HUDEP-2 (cell line): ENCODE measurements around the gene CACNA2D2.
A peak's percentile ranks its signal among the peaks of the same experiment; 100 is the strongest.

Experiments
- DNase-seq, 76 experiments: peaks; one replicate each; lab custom pipeline; 2025; ENCODE audit not compliant: unreplicated experiment in 76 of 76; lab: John Stamatoyannopoulos, UW

The CACNA2D2 gene

DNA sequence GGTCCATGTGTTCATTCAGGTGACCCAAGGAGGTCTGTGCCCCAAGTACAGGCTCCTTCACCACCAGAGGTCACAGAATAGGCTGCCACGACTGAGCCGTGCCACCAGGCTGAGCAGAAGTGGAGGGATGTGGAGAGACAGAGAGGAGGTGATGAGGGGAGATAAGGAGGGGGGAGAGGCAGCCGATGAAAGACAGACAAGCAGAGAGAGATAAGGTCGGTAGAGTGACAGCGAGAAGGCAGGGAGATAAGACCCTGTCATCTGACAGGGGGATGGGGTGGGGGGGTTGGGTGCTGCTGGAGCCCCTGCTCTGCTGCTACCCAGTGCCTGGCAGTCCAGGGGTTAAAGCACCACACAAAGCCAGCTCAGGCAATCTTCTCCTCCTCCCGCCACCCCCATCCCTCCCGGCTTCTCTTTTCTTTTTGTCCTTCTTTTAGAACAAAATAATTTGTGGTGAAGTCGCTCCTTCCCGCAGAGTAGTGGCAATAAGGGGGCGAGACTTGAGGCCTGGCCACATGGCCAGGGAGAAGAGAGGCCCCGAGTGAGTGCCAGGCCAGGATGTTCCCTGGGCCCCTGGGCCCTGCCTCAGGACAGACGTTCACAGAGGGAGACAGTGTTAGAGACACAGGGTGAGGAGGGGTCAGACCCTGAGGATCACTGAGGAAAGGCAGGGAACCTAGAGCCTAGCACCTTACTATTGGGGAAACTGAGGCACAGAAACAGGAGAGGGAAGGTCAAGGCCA is 67.9 kb downstream of the CACNA2D2 start:
- peak in 17 of 76 experiments; percentile 7 to 41 (median 15) for DNase-seq

DNA sequence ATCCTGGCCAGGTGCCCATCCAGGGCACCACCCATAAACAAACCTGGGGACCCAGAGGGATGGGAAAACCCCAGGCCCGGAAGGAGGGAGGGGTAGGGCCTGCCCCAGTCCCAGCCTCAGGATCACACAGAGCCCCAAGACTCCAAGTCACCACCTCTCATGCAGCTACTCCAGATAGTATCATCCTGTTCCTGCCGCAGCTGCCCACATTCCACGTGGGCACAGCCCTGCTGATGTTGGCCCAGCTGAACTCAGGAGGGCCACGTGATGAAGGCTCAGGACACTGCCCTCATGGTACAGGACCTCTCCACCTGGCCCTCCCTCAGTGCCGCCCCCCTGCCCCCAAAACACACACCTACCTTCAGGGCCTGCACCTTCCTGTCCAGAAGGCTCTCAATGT is 69.5 kb downstream of the CACNA2D2 start:
- no peak for DNase-seq

DNA sequence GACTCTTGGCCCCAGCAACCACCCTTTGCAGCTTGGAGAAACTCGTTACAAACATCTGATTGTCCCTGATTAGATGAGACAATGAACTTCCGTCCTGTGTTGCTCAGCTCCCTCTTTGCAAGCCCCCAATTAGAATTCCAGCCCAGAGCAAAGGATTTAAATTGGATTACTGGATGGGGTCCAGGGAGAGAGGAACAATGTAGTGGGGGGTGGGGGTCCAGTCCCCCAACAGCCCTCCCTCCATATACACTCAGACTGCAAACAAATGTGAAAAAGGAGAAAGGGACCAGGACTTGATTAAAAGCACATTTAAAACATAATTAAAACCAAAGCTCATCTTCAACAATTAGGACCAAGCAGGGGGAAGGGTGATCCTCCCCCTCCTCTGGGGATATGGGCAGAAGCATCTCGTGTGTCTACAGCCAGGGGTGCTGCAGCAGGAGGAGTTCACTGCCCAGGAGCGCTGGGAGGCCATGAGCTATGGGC is 72.4 kb downstream of the CACNA2D2 start:
- peak in 12 of 76 experiments; percentile 3 to 26 (median 10) for DNase-seq

DNA sequence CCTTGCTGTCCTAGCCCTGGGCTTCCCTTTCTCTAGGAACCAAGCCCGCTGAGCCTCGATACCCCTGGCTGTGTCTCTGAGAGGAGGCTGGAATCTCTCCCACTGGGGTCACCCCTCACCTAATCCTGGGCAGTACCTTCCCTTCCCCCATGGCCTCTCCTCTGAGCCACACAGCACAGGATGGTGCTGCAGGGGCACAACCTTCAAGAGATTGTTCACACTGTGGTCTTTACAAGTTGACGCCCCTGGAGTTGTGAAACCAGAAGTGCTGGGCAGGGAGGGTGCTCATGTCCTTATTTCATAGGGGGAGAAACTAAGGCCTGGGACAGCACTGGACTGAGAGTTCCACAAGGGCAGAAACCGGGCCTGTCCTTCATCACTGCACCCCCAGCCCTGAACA is 73.2 kb downstream of the CACNA2D2 start:
- DNase-seq: no peak

DNA sequence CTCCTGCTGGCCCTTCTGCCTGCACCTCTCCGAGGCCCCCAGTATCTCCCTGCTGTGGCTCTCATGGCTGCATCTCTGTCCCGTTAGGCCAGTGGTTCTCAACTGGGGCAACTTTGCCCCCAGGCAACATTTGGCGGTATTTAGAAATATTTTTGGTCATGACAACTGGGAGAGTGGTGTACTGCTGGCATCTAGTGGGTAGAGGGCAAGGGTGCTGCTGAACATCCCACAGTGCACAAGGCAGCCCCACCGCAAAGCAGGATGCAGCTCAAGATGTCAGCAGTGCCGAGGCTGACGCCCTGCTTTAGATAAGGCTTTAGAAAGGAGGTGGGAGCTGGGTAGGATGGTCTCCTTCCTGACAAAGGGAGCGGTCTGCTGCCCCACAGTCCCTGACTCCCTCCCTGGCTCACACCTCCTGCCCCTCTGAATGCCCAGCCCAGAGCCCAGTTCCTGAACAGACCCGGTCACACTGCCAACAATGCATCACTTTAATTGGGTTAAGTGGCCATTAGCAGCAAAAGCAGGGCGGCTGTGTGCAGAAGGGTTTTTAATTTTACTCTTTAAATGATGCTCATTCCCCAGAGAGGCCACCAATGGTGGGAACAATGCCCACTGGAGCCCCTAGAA is 75.3 kb downstream of the CACNA2D2 start:
- peak in 13 of 76 experiments; percentile 4 to 28 (median 12) for DNase-seq

DNA sequence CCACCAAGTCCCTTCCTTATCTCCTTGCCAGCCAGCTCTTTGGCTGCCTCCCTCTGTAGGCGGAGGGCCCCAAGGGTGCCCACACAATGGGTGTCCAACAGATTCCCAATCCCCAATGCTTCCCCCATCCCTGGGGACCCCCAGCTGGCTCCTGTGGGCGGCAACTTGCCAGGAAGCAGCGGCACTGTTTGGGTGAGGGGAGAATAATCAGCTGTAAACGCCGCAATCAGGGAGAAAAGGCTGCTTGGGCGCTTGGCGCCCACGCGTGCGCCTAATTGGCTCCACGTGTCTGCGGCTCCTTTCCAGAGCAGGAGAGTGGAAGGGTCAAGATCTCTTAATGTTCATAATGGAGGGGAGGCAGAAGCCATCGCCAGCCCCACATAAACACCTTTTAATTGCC is 76.2 kb downstream of the CACNA2D2 start:
- DNase-seq: no peak

DNA sequence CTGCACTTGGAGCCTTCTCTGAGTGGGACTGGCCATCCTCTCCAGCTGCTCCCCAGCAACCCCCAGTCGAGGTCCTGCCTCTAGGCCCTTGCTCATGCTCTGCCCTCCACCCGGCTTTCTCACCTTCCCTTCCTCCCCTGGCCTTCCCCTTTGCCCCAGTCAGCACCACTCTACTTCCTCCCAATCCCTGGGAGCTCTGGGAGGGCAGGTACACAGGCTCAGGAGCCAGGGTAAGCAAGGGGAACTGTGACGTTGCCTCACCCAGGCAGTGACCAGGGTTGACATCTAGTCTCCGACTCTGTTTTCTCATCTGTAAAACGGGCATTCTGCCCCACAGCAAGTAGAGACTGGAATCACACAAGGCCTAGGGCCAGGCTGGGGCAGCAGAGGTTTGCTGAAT is 77.5 kb downstream of the CACNA2D2 start:
- DNase-seq: no peak

DNA sequence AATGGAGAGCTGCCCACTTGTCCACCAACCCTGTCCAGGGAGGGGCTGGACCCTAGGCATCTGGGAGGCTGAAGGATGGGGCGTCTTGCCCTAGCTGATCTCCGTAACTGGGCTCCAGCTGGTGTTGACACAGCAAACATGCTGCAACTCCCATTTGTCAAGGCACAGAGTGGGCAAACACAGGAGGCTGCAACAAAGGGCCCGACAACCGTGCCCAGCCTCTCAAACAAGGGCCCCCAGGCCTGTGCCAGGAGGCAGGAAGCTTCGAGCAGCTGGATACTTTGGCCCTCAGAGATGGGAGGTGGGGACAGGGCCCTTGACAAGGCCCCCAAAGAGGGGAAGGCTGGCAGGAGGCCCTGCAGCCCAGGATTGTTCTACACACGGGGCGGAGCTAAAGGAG is 79.9 kb downstream of the CACNA2D2 start:
- no peak for DNase-seq

DNA sequence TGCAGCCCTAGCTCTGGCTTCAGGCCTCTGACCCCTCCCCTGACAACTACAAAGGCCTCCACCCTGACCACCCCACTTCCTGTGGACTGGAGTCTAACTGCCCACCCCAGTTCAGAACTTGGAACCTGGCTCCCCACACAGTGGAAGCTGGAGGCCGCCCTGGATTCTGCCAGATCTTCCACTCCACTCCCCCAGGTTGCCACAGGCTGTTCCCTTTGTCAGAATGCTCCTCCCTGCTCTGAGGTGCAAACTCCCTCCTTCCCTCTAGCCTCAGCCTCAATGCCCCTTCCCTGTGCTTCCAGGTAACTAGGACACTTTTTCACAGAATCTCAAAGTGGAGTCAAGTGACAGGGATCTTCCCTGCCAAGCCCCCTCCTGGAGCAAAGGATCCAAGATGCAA is 81.3 kb downstream of the CACNA2D2 start:
- DNase-seq: no peak

DNA sequence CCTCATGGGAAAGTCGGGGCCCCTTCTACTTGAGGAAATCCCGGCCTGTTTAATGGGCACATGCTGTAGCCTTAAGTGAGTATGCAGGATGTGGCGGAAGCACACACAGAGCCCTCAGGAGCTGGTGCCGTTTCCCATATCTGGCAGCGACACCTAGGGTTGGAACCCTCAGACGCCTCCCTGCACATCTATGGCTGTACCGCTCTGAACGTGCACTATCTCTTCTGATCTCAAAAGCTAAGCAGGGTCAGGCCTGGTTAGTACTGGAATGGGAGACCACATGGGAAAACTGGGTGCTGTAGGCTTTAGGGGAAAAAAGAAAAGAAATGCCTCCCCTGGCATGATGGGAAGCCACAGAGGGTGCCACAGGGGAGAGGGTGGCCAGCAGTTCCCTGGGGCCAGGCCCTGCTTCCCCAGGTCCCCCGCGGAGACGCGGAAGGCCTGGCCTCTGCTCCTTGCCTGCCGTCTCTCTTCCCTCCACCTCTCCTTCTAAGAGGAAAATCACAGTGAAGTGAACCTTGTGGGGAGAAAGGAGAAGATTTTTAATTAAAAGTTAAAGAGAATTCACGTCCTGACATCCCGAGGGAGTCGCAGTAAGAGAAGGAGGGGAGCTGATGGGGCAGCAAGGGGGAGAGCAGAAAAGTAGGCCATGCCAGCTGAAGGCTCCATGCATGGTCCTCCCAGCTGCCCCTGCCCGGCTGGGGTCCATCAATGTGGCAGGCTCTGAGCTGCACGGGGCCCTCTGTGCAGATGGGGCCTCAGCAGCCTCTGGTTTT is 83.7 kb downstream of the CACNA2D2 start:
- DNase-seq: peak in 3 of 76 experiments; percentile 6 to 27 (median 19)

DNA sequence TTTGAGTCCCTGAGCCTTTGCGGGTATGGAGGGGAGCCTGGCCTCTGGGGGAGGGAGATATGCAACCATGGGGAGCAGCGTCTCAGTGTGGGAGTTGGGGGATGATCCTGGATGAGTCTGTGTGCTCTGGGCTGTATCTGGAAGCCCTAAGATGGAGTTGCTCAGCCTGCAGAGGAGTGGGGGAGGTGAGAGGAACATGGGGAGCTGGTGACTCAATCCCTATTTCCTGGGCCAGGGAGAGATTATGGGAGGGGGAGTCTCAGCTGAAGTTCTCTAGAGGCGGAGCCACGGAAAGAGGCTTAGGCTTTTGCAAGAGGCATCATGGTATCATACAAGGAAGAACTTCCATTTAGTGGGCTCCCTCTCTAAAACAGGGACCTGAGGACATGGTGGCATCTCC is 84.6 kb downstream of the CACNA2D2 start:
- DNase-seq: no peak

DNA sequence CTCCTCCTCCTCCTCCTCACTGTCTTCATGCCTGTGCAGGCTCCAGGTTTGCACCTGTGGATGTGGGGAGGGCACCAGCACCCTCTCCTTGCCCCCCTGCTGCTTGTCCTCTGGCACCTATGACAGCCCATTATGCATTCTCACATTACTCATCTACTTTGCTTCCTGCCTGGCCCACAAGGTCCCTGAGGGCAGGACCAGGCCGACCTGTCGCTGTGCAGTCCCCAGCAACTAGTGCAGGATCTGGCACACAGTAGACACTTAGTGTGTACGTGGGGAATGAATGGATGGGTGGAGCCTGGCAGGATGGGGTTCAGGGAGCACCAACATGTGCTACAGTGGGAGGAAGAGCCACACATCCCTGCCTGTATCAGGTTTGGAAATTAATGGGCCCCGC is 85.8 kb downstream of the CACNA2D2 start:
- DNase-seq: no peak

DNA sequence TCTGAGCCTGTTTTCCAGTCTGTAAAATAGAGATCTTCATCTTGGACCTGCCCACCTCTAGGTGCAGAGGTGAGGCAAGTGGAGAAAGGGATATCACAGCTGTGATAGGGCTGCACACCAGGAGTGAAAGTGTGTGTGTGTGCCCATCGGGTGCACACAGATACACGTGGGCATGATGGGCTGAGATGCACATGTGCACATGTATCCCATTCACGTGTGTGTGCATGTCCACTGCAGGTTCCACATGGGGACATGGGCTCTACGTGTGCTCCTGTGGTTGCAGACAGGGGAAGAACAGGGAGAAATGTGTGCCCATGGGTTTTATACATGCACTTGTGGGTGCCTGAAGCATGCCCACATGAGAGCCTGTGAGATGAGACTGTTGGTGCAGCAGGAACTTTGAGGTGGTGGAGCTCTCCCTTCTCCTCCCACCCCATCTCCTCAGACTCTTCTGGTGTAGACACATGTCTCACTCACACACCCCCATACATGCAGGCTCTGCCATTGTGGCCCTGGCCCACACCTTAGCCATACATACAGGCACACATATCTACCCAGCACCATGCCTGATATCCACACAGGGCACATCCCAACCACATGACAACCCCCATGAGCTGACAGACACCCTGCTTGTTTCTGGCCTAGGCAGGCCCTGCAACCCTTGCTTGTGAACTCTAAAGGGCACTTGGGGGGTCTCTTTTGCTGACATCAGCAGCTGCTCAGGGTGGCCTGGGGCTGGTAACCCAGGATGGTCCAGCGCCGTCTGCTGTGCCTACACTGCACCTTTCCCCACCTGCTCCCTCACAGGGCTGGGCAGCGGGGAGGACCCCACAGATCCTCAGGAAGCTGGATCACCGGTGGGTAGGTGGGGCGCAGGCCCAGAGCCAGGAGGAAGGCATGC is 86.4 kb downstream of the CACNA2D2 start:
- DNase-seq: no peak

DNA sequence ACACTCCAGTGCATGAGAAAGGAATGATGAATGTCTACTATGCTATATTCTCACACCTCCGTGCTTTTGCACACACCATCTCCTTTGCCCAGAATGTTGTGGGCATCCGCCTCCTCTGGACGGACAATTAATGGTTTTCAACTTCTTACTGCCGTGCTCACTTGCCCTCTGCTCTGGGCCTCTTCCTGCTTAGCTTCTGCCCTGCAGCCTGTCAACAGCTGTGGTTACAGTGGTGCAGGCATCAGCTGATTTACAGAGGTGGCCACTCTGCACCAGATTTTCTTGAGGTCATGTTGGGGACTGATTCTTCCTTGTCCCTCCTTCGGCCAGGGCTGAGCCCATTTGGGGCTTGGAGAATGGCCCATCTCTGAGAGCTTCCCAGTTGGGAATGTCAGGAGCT is 87.6 kb downstream of the CACNA2D2 start:
- DNase-seq: no peak

DNA sequence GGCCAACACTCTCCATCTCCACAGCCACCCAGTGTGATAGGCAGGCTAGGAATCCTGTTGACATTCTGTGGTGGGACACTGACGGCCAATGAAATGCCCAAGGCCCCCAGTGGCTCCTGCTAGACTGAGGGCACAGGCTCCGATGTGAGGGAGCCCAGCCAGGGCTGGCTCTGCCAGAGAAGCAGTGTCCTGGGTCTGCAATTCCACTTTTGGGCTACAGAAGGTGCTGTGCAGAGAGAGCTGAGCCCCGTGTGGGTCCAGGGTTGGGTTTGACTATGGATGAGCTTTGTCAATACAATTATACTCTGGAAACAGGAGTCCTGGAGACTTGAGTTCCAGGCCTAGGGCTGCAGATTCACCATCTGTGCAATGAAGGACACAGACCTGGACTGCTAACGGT is 88.4 kb downstream of the CACNA2D2 start:
- no peak for DNase-seq

DNA sequence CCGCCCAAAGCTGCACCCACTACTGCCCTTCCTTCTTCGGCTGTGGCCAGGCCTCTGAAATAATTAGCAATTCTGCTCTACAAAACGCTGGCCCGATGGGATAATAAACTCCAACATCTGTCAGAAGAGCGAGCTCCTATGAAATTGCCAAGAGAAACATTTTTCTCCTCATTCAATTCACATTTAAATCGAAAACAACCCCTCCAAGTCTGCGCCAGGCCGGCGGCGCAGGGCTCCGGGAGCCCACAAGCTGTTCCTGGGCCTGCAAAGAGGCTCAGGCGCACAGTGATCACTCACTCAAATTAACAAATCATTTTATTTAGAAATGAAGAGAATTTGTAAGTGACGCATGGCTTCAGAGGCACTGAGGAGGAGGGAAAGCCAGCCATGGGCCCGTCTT is 88.8 kb downstream of the CACNA2D2 start:
- DNase-seq: no peak

DNA sequence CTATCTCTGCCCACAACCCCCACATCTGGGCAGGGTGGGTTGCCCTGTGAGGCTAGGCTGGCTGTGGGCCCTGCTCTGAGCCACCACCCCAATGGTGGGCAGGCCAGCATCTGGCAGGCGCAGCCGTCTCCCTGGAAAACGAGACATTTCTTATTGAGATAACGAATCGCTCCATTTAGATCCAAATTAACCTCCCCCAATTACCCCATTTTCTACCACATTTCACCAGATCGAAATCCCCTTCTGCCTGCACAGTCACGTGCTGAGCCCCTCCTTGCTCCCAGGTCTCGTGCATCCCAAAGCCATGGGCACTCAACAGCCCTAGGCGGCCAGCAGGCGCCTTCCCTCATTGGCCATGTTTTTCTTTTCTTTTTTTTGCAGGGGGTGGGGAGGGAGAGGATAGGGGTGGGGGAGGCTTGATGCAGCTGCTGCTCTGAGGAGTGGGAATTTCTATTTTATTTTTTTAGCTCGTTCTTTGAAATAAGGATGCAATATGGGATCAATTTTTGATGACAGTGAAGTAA is 91.1 kb downstream of the CACNA2D2 start:
- DNase-seq: no peak

DNA sequence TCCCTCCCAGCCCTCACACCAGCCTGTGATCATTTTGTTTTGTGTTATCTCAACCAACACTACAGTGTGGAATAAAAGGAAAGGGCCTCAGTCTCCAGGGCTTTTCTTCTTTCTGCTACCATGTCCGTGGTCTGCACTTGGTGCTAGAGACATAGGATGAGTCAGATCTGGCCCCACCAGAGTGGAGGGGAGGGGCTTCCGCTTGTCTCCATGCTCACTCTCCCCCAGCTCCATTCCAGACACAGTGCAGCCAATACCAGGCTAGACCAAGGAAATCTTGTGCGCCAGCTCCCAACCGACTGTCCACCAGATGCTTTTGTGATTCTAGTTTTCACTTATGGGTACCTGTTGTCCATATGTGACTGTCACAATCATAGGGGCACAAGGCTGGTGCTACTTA is 92.2 kb downstream of the CACNA2D2 start:
- no peak for DNase-seq

DNA sequence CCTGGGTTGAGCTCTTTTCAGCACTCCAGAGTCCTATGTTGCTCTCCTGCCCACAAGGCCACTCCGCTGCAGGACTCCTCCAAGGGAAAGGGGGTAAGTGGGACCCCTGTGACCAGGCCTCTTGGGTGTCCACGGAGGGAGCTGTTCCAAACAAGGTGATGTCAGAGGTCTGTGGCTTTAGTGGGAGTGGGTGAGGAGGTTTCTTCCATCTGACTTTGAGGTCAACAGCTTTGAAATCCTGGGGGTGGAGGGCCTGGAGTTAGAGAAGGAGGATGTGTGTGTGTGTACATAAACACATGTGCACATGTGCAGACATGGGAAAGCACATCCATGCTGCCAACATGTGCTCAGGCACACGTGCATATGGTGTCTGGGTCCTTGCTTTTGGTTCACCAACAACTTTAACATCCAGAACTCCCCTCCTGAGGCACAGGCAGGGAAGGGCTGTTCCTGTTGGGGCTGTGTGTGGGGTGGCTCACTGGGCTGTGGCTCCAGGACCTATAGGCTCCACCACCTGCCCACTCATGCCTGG is 92.8 kb downstream of the CACNA2D2 start:
- DNase-seq: no peak

DNA sequence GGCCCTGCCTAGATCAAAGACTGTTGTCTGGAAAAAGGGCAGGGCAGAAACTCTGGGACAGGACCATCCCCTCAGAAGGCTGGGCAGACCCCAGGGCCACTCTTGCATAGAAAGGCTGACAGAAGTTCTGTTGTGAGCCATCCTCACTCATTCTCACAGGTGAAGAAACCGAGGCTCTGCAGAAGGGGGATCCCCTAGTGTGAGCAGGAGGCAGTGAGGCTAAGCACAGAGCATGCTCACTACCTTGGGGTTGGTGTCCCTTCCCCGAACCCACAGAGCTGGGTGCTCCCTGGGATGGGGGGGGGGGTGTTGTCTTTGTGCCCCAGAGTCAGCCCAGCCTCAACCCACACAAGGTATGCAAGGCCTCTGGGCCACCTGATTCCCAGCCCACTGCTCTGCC is 93.2 kb downstream of the CACNA2D2 start:
- no peak for DNase-seq
